HG02588 (cell line): ENCODE measurements around the gene AP2M1.
"Not testable (repeated sequence)": the region's sequence is repeated elsewhere in the genome, so short reads cannot be mapped to it uniquely, and the experiment has no call there.

ENCODE experiments used
- ATAC-seq: cut with Tn5 transposase; IDR thresholded peaks from one replicate; pipeline ENCODE4 v1.9.1; 2021; ENCODE audit warnings: mild to moderate bottlenecking, moderate library complexity; ENCODE audit not compliant: unreplicated experiment

The AP2M1 gene

GRCh38 chr3:184174646-184175492 lies at the start of gene AP2M1:
Gene AP2M1, plus strand, starts transcription at chr3:184174855. Its CDS starts 2,139 bp downstream, at chr3:184176994.
- peak; percentile 94 for ATAC-seq

GRCh38 chr3:184126006-184126405 lies 48.6 kb upstream of the AP2M1 start:
- no peak for ATAC-seq

- no peak for ATAC-seq
Observed at GRCh38 chr3:184129012-184129411, 45.6 kb upstream of the AP2M1 start.

GRCh38 chr3:184132945-184133344 lies 41.7 kb upstream of the AP2M1 start:
- ATAC-seq = no peak

- ATAC-seq = no peak
Observed at GRCh38 chr3:184133840-184134745, 40.6 kb upstream of the AP2M1 start.

GRCh38 chr3:184134746-184135148 lies 39.9 kb upstream of the AP2M1 start:
- ATAC-seq = peak; percentile 3

GRCh38 chr3:184135149-184135910 lies 39.3 kb upstream of the AP2M1 start, which contains the start of gene EIF2B5:
Gene EIF2B5, plus strand, starts transcription at chr3:184135358. Its CDS starts 28 bp downstream, at chr3:184135386.
- ATAC-seq = peak; percentile 88

- ATAC-seq = no peak
Observed at GRCh38 chr3:184135911-184136260, 38.8 kb upstream of the AP2M1 start.

- no peak for ATAC-seq
Observed at GRCh38 chr3:184140436-184140835, 34.2 kb upstream of the AP2M1 start.

GRCh38 chr3:184142199-184142598 lies 32.5 kb upstream of the AP2M1 start:
- no peak for ATAC-seq

- ATAC-seq = no peak
Observed at GRCh38 chr3:184143327-184143726, 31.3 kb upstream of the AP2M1 start.

- ATAC-seq = no peak
Observed at GRCh38 chr3:184144505-184144904, 30.1 kb upstream of the AP2M1 start.

- ATAC-seq = no peak
Observed at GRCh38 chr3:184145111-184145524, 29.5 kb upstream of the AP2M1 start.

GRCh38 chr3:184145751-184146270 lies 28.8 kb upstream of the AP2M1 start:
- ATAC-seq = no peak

- no peak for ATAC-seq
Observed at GRCh38 chr3:184148076-184148475, 26.6 kb upstream of the AP2M1 start.

- ATAC-seq = no peak
Observed at GRCh38 chr3:184149123-184149522, 25.5 kb upstream of the AP2M1 start.

- not testable (repeated sequence) for ATAC-seq
Observed at GRCh38 chr3:184149770-184150169, 24.9 kb upstream of the AP2M1 start.

GRCh38 chr3:184154885-184155643 lies 19.6 kb upstream of the AP2M1 start, which contains the start of gene DVL3:
Gene DVL3, plus strand, starts transcription at chr3:184155377. Its CDS starts 259 bp downstream, at chr3:184155636.
- peak; percentile 85 for ATAC-seq

- peak; percentile 28 for ATAC-seq
Observed at GRCh38 chr3:184155644-184156521, 18.8 kb upstream of the AP2M1 start.
